ENCODE data around the gene LAMC2. TPM values are rescaled to one million over a fixed set of nuclear protein-coding genes. Genes with fewer than 3 reads are reported as not detected.

LAMC2 gene
- total RNA-seq, 1 donor from 2014 or later = 14.8 TPM

- Mint-ChIP-seq H3K27ac (no peak overlapping the region), H3K4me1 (ENCODE audit: unreplicated experiment) (peaks cover 22% of the 10 kb centered on the region), H3K9me3 (no peaks in the 10 kb centered on the region), H3K4me3 (no peak overlapping the region), H3K27me3 (no peaks in the 10 kb centered on the region), H3K36me3 (no peaks in the 10 kb centered on the region)
- DNase-seq (ENCODE audit: extremely low spot score, unreplicated experiment) = no peak
- TF ChIP-seq CTCF (conservative IDR thresholded peaks at IDR 0.05) = no peak
Measured at GRCh38 chr1:183223467-183223866, 37.4 kb downstream of the LAMC2 start.

- Mint-ChIP-seq H3K9me3 (no peaks in the 10 kb centered on the region), H3K36me3 (no peaks in the 10 kb centered on the region), H3K27me3 (no peaks in the 10 kb centered on the region), H3K4me3 (no peak overlapping the region), H3K27ac (no peak overlapping the region), H3K4me1 (ENCODE audit: unreplicated experiment) (peaks cover 21% of the 10 kb centered on the region)
- no peak for TF ChIP-seq CTCF (conservative IDR thresholded peaks at IDR 0.05)
- DNase-seq (ENCODE audit: extremely low spot score, unreplicated experiment) = no peak
Measured at GRCh38 chr1:183226361-183226760, 40.3 kb downstream of the LAMC2 start.

- Mint-ChIP-seq H3K9me3 (no peaks in the 10 kb centered on the region), H3K27ac (no peak overlapping the region), H3K27me3 (no peaks in the 10 kb centered on the region), H3K4me1 (ENCODE audit: unreplicated experiment) (peaks cover 21% of the 10 kb centered on the region), H3K4me3 (no peak overlapping the region), H3K36me3 (no peaks in the 10 kb centered on the region)
- no peak for DNase-seq (ENCODE audit: extremely low spot score, unreplicated experiment)
- TF ChIP-seq CTCF (conservative IDR thresholded peaks at IDR 0.05) = no peak
Measured at GRCh38 chr1:183226963-183227362, 40.9 kb downstream of the LAMC2 start.

GRCh38 chr1:183227422-183228346 is 41.6 kb downstream of the LAMC2 start:
- Mint-ChIP-seq H3K27me3 (no peaks in the 10 kb centered on the region), H3K27ac (no peak overlapping the region), H3K36me3 (no peaks in the 10 kb centered on the region), H3K4me3 (no peak overlapping the region), H3K4me1 (ENCODE audit: unreplicated experiment) (peaks cover 21% of the 10 kb centered on the region), H3K9me3 (no peaks in the 10 kb centered on the region)
- DNase-seq (ENCODE audit: extremely low spot score, unreplicated experiment) = no peak
- TF ChIP-seq CTCF (conservative IDR thresholded peaks at IDR 0.05) = peak; percentile 78

- no peak for DNase-seq (ENCODE audit: extremely low spot score, unreplicated experiment)
- Mint-ChIP-seq H3K4me1 (ENCODE audit: unreplicated experiment) (peaks cover 21% of the 10 kb centered on the region), H3K4me3 (no peak overlapping the region), H3K27me3 (no peaks in the 10 kb centered on the region), H3K36me3 (peaks cover 3% of the 10 kb centered on the region), H3K27ac (peak overlapping the region; percentile 35), H3K9me3 (no peaks in the 10 kb centered on the region)
- peak; percentile 9 for TF ChIP-seq CTCF (conservative IDR thresholded peaks at IDR 0.05)
Measured at GRCh38 chr1:183228347-183229220, 42.5 kb downstream of the LAMC2 start.

All from type B pancreatic cell (in vitro differentiated cells).